ENCODE results near the gene MEA1. TPM values are rescaled to one million over a fixed set of nuclear protein-coding genes. Genes with fewer than 3 reads are reported as not detected.
A peak's percentile ranks its signal among the peaks of the same experiment; 100 is the strongest.
"Not testable (repeated sequence)": the region's sequence is repeated elsewhere in the genome, so short reads cannot be mapped to it uniquely, and the experiment has no call there.

Gene MEA1
- total RNA-seq: 46.1 TPM
- long read RNA-seq, transcript MEA1-204 (4 exons, 1,004 nt): major isoform, 32 of 40 reads
- long read RNA-seq, partial matches to known transcripts: 1 of 40 reads
- long read RNA-seq, other reads (novel, unspliced or antisense): 2 of 40 reads

DNA sequence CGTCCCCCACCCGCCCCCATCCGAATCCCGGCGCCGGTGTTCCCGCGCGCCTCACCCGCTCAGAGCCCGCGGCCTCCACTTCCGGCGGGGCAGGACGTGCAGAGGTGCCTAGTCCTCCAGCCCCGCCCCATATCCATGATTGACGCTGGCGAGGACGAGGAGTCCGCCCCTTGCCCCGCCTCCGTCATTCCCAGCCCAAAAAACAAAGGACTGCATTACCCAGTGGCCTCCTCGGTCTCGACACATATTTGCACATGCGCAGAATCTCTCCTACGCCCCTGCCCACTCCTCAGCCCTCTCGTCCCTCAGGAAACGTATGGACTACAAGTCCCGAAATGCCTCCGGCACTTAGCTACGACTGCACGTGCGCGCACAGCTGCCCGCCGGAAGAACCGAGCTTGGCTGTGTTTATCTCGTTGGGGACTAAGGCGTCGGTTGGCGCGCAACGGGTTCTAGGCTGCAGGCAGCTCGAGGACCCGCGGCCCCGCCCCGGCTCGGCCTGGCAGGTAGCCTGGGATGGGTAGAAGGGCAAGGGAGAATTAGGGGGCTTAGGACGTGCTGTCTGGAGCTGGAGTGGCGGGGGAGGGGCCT, at the start of gene MEA1, which contains the start of gene KLHDC3:
Gene MEA1 (minus strand): TSS at position 104 of the 591 bp plus-strand sequence. CDS start 133 bp downstream, outside the sequence.
Gene KLHDC3 (plus strand): TSS at position 407 of the 591 bp plus-strand sequence. CDS start 2,944 bp downstream, outside the sequence.
- peak; percentile 98 for DNase-seq (ENCODE audit: low spot score)

DNA sequence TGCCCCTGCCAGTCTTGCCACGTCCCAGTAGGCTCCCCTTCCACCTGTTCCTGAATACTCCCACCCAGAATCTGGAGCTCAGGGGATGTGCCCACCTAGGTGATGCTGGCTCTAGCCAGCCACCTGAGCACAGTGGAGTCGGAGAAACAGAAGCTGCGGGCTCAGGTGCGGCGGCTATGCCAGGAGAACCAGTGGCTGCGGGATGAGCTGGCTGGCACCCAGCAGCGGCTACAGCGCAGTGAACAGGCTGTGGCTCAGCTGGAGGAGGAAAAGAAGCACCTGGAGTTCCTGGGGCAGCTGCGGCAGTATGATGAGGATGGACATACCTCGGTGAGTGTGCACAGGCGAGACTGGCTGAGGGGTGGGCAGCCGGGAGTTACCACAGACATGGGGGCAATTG, 49.1 kb upstream of the MEA1 start:
- no peak for DNase-seq (ENCODE audit: low spot score)

DNA sequence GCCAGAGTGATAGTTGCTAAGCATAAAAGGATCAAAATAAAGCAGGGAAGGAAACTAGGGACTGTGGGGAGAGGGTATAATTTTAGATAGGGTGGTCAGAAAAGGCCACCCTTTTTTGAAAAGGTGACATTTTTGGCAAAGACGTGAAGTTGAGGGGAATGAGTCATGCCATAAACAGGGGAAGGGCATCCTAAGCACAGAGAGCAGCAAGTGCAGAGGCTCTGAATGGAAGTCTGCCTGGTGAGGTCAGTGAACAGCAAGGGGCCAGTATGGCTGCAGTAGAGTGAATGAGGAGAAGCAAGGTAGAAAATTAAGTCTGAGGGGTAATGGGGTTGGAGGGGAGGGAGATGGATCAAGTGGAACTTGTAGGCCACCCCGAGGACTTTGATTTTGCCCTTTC, 48.1 kb upstream of the MEA1 start:
- no peak for DNase-seq (ENCODE audit: low spot score)

DNA sequence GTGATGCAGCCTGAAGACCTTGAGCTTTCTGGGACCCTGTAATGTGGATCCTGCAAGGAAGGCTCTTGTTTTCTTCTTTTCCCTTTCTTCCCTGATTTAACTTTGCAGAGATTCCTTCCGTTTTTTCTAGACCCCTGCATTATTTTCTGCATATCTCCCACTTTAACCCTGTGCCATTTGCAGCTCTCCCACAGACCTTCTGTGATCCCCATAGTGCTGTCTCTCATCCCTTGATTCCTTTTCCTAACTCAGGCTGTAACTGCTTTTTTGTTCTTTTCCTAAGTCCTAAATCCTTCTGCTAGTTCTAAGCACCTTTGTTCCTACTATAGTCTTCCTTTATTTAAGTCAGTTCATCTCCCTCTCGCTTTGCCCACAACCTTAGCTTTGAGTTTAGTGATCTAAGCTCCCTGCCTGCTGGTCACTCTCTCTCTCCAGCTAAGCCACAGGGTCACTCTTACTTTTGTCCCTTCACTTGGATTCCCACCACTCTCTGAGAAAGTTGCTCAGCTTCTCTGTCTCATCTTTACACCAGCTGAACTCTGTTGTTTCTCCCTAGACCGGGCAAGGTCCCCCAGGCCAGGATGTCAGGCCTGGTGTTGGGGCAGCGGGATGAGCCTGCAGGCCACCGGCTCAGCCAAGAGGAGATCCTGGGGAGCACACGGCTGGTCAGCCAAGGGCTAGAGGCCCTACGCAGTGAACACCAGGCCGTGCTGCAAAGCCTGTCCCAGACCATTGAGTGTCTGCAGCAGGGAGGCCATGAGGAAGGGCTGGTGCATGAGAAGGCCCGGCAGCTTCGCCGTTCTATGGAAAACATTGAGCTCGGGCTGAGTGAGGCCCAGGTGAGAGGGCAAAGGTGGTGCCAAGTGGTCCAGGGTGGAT, 47.2 kb upstream of the MEA1 start:
- no peak for DNase-seq (ENCODE audit: low spot score)

DNA sequence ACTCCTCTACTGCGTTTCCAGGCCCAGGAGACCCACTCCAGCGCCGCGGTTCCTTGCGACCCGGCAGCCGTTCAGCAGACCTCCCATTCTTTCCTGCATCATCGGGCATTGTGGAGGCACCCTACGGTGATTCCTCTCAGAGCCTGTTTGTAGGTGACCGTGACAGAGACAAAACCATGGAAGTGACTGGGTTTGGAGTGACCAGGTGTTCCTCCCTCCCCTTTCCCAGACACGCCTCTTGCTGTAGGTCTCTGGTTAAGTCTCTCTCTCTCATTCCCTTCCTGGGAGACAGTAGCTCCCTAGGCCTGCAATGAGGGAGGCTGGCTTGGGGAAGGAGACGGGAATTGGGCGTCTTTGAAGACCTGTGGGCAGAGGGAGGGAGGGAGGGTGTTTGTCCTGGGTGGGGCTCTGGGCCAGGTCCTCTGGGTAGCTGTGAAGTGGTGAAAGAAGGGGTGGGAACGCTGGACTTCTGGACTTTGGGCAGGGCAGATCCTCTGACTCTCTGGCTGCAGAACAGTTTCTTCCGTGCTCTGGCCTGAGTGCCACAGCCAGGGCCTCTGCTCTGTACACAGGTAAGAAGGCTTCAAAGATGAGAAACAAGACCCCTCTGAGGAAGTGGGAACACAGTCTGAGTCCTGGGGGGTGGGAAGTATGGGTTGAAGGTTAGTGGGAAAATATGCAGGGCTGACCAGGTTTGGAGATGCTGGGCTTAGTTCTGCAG, 46.4 kb upstream of the MEA1 start:
- no peak for DNase-seq (ENCODE audit: low spot score)

DNA sequence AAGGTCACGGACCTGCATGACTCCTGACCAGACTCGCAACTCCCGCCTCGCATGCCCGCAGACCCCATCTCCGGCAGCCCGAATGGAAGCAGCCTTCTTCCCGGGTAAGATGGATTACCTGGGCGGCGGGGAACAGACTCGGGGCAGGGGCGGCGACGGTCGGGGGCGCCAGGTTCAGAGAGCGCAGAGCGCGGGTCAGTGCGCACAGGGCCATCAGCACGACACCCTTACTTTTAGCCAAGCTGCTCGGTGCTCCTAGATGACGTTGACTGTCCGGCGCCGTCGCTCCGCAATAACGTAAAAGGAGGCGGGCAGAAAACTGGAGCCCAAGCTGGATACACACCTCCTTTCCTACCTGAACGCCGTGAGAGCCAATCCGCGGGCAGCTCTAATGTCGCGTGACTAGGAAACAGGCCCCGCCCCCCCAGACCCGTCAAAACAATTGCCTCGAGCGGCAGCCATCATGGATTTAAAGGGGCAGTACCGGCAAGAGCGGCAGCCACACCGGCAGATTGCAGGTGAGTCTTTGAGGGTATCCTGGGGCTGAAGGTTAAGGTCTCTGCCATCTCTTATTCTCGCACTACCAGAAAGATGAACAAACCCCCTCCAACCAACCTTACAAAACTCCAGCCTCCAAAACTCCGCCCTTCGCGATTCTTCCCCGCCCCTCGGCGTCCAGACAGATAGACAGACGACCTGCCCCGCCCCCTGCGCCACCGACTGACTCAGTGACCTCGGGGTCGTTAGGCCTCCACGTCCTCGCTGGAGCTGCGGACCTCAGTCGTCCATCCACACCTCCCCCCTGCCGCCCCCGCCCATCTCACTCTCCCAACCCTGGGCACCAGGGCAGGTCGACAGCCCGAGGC, 45.7 kb upstream of the MEA1 start, which contains the start of the genes KLC4 and MRPL2:
Gene KLC4 (plus strand): TSS at position 464 of the 866 bp plus-strand sequence. CDS start 1,705 bp downstream, outside the sequence.
Gene MRPL2 (minus strand): TSS at position 267 of the 866 bp plus-strand sequence. CDS start 53 bp downstream, at position 214.
- DNase-seq (ENCODE audit: low spot score): peak; percentile 98

DNA sequence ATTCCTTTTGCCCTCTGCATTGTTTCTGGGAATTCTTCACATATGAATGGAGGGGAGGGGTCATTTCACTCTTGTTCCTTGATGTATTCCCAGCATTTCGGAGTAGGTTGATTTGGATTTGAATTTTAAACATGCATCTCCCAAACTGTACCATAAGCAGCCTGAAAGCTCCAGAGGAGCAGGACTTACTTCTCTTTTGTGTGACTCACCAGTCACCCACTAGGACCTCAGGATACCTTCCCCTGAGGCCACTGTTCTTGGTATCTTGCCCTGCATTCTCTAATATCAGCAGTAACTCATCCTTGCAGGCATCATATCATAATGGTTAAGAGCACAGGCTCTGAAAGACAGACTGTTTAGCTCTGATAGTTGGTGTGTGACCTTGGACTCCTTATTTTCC, 44.8 kb upstream of the MEA1 start:
- DNase-seq (ENCODE audit: low spot score): no peak

DNA sequence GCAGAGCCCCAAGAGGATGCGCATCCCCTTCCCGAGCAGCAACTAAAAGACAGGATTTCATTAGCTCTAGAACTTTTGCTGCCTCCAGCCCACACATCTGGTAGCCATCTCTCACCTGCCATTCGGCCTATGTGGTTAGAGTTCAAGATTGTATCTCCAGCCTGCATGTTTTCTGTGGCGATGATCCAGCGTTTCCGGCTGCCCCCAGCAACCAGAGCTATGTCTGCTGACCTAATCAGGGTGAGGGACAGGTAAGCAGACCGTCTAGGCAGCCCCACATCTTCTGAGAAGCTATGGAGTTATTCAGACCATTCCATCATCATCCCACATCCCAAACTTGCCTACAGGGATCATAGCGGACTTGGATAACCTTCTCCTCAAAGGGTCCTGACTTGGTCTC, 42.2 kb upstream of the MEA1 start:
- no peak for DNase-seq (ENCODE audit: low spot score)

DNA sequence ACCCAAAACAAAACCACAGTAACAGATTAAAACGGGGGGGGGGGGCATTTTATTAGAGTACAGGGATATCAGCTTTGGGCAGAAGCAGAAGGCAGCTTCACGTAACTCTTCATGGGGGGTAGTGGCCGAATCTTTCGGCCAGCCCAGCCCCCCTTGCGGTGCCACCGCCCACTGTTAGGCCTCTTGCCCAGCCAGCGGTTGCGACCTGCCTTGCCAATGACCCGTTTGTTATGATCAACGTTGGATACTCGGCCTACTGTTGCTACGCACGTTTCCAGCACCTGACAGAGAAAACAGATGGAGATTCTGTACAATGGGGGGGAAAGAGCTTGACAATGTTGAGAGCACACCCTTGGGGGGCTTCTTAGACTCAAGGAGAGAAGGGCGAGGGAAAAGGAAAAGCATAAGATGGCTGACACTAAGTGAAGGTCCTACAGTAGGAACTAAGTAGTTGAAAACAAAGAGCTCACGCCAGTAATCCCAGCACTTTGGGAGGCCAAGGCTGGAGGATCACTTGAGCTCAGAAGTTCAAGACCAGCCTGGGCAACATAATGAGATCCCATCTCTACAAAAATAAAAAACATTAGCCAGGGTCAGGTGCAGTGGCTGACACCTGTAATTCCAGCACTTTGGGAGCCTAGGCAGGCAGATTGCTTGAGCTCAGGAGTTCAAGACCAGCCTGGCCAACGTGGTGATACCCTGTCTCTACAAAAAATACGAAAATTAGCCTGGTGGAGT, 40.6 kb upstream of the MEA1 start:
- DNase-seq (ENCODE audit: low spot score): no peak

DNA sequence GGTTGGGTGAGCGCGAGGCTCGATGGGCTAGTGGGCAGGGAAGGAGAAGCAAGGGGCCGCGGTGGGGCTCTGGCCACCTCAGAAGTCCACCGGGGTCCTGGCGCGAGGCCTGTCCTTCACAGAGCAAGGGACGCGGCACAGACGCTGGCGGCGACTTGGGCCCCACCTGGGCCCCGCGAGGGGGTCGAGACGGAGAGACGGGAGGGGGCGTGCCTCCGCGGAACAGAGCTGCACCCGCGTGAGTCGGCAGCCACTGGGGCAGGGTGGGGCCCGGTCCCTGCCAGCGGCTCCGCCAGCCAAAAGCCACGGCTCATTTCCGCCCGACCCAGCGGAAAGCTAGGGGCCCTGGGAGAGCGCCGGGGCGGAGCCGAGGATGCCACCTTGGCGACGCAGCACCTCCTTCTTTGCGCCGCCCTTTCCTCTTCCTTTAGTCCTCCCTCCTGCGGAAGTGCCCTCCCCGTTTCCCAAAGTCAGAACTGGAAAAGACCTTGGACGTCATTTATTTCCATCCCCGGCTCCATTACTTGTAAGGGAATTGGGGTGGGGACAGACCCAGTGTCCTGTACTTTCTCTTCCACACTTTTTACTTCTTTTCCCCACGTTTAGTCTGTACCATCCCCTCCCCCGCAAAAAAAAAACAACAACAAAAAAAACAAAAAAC, 39.9 kb upstream of the MEA1 start, which contains the start of gene CUL7:
Gene CUL7 (minus strand): TSS at position 307 of the 661 bp plus-strand sequence. CDS start 1,063 bp downstream, outside the sequence.
- DNase-seq (ENCODE audit: low spot score): peak; percentile 97

DNA sequence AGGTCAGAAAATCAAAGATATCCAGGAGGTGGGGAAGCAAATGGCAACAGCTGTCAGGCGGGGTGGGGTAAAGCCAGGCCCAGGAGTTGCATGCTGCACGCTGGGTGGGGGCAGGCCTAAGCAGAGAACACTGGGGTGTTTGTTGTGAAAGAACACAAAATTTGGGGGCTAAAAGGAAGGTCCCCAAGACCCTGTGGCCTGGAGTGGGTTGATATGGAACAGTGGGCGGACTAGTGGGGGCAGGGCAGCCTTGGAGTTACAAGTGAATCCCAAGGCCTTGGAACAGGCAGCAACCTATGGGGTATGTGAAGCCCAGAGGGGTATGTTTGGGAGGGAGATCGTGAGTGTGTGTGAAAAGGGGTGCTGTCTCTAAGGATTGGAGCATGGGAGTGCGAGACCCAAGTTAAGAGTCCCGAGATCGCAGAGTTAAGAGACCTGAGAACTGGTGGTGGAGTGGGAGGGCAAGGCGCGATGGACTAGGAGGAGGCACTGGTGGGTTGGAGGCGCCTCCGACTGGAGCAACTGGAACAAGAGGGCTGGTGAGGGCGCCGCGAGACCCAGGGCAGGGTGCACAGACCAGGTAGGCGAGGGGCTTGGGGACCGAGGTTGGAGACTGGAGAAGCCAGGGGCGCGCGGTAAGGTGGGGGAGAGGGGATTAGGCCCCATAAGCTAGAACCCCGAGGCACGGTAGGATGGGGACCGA, 39.2 kb upstream of the MEA1 start:
- DNase-seq (ENCODE audit: low spot score): no peak

DNA sequence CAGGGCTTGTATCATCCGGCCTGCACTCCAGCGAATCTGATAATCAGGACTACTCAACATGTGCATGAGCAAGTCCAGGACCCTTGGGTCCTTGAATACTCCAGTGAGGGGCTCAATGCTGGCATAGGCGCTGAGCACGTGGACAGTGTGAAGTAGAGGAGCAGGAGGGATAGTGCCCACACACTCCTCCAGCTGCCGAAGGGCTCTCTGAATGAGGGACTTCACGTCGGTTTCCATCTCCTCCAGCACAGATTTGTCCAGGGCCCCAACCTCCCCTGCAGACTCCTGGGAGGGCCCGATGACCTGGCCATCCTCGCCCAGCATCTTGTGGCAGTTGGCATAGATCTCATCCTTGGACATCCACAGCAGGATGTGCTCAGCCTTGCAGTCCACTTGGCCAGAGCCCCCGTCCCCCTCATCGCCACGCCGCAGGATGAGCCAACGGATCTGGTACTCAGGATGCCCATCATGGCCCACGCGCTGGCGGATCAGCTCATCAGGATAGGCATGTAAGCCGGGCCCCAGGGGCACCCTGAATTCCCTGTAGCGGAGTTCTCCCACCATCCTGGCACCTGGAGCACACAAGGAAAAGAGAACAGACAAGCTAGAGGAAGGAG, 38.6 kb upstream of the MEA1 start:
- DNase-seq (ENCODE audit: low spot score): no peak

DNA sequence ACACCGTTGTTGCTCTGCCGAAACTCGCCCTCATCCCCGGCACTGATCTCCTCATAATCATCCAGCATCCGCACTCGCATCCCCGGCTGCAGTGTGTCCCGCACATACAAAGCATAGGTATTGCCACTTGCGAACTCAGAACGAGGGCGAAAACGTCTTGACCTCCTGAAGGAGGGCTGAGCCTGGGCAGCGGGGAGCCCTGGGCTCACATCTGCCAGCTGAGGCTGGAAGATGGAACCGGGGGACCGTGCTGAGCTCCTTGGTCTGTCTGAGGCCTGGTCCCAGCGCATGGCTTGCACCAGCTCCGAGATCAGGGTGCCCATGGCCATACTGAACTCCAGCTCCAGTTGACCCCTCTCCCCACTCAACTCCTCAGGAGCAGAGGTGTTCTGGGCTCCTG, 37.2 kb upstream of the MEA1 start:
- no peak for DNase-seq (ENCODE audit: low spot score)

DNA sequence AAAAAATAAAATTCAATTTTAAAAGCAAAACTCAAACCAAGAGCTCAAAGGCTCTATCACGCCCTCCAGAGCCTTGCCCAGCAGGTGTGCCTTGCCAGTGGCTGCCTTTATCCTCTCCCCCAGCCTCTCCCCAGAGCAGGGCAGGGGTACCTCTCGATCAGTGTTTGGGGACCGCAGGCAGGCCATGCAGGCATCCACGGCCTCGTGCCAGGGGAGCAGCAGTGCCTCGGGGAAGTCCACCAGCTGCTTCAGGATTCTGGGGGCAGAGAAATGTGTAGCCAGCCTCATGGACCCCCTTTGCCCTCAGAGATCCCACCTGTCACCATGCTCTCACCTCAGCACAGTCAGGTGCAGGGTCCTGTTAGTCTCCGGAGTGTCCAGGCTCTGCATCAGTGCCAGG, 34.3 kb upstream of the MEA1 start:
- no peak for DNase-seq (ENCODE audit: low spot score)

DNA sequence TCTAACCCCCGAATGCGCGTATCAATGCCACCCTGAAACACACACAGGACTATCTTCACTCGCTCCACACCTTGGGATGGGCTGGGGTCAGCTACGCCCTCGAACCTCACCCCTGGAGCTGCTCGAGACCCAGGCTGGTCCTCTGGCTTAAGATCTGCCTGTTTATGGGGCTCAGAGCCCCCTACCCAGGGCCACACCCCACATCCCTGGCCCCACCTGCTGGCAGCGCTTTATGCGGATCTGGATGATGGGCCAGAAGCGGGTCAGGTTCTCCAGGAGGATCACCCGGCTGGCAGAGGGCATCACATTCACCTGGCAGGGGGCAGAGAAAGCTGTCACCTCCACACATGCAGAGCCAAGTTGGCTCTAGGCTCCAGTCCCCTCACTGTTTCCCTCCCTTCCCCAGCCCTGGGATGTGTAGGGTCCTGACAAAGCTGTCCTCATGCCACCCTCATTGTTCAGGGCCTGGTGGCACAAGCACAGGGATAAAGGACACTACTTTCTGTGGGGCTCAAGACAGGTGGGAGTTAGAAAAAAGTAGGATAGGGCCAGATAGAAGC, 31.7 kb upstream of the MEA1 start:
- DNase-seq (ENCODE audit: low spot score): no peak

DNA sequence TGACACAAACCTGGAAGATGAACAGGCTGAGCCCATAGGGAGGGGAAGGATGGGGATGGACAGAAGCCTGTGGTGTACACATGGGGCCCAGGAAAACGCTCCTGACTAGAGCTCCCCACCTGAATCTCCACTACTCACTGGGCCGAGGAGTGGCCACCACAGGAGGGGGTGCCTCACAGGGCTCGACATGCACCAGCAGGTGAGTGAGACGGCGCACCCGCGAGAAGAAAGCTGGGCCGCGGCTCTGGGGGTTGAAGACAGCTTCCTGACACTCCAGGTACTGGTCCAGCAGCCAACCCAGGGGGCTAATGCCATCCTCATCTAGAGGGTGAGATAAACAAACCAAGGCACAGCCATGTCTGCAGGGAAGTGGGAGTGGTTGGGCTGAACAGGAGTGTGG, 29.6 kb upstream of the MEA1 start:
- DNase-seq (ENCODE audit: low spot score): no peak

DNA sequence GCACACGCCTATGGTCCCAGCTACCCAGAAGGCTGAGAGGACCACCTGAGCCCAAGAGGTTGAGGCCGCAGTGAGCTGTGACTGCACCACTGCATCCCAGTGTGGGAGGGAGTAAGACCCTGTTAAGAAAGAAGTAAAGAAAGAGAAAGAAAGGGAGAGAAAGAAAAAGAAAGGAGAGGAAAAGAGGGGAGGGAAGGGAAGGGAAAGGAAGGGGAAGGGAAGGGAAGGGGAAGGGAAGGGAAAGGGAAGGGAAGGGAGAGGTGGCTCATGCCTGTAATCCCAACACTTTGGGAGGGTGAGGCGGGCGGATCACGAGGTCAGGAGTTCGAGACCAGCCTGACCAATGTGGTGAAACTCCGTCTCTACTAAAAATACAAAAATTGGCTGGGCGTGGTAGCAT, 27.7 kb upstream of the MEA1 start:
- not testable (repeated sequence) for DNase-seq (ENCODE audit: low spot score)
